ENCODE data around the gene MTG2. TPM values are rescaled to one million over a fixed set of nuclear protein-coding genes. Genes with fewer than 3 reads are reported as not detected.

MTG2 gene
- total RNA-seq, 6 experiments from 2014 or later = 27.0 to 45.6 (median 31.8) TPM

DNA sequence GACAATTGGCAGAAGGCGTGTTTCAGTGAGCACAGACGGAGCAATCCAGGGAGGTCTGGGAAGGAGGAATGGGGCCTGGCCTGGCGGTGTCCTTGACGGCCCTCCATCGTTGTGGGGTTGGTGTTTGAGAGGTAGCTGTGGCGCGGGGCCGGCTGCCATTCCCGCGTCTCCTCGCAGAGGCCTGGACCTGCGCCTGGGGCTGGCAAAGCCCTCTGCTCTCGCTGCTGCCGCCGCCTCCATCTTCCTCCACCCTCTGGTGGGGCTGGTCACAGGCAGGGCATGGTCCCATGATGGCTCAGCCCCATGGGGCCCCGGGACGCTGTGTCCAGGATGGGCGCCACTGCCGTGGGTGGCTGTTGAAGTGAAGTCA lies 63.1 kb downstream of the MTG2 start:
- Histone ChIP-seq H3K27ac (no peak overlapping the region), H3K4me1 (peaks cover 0 to 26% (median 8%) of the 10 kb centered on the region in 4 donors), H3K4me3 (no peak overlapping the region), H3K9me3 (no peaks in the 10 kb centered on the region), H3K27me3 (no peaks in the 10 kb centered on the region), H3K36me3 (no peaks in the 10 kb centered on the region)
- 92% methylated on average over 12 of the region's 19 CpGs for WGBS (ENCODE audit: insufficient coverage, low coverage, low lambda C conversion rate, missing lambda C conversion rate)
- DNase-seq = no peak
- intact Hi-C loops (cut with DNase I) = no loop called here
- TF ChIP-seq, protein P1, sequence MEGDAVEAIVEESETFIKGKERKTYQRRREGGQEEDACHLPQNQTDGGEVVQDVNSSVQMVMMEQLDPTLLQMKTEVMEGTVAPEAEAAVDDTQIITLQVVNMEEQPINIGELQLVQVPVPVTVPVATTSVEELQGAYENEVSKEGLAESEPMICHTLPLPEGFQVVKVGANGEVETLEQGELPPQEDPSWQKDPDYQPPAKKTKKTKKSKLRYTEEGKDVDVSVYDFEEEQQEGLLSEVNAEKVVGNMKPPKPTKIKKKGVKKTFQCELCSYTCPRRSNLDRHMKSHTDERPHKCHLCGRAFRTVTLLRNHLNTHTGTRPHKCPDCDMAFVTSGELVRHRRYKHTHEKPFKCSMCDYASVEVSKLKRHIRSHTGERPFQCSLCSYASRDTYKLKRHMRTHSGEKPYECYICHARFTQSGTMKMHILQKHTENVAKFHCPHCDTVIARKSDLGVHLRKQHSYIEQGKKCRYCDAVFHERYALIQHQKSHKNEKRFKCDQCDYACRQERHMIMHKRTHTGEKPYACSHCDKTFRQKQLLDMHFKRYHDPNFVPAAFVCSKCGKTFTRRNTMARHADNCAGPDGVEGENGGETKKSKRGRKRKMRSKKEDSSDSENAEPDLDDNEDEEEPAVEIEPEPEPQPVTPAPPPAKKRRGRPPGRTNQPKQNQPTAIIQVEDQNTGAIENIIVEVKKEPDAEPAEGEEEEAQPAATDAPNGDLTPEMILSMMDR (IDR thresholded peaks at IDR 0.05) = no peak
- no peak for TF ChIP-seq POLR2A (IDR thresholded peaks at IDR 0.05)
- ATAC-seq = no peak

DNA sequence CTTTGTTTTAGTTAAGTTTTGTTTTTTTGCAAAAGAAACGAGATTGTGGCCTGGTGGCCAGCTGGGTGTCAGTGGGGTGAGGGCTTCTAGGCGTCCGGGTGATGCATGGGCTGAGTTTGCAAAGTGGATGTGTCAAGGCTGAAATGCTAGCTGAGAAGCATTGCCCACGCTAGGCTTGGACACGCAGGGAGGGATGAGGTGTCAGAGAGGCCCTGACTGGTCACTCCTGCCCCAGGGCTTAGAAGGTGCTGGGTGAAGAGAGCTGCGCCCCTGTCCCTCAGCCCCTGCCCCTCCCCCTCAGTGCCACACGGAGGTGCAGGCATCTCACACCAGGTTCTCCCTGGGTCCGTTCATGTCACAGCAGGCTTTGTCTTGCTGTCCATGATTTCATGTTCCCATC lies 63.6 kb downstream of the MTG2 start:
- no peaks in the 10 kb centered on the region for H3K27me3 ChIP-seq
- H3K36me3 ChIP-seq = no peaks in the 10 kb centered on the region
- no peak overlapping the region for H3K4me3 ChIP-seq
- TF ChIP-seq, protein P1 (IDR thresholded peaks at IDR 0.05) = no peak
- no peak for TF ChIP-seq POLR2A (IDR thresholded peaks at IDR 0.05)
- ATAC-seq (peak in 1 of 4 donors; percentile 6), DNase-seq (peak in 1 of 3 donors; percentile 10)
- peaks cover 0 to 26% (median 8%) of the 10 kb centered on the region in 4 donors for H3K4me1 ChIP-seq
- H3K27ac ChIP-seq = no peak overlapping the region
- no peaks in the 10 kb centered on the region for H3K9me3 ChIP-seq
- intact Hi-C loops (cut with DNase I) = no loop called here
- 80% methylated on average over 2 of the region's 8 CpGs for WGBS (ENCODE audit: insufficient coverage, low coverage, low lambda C conversion rate, missing lambda C conversion rate)

DNA sequence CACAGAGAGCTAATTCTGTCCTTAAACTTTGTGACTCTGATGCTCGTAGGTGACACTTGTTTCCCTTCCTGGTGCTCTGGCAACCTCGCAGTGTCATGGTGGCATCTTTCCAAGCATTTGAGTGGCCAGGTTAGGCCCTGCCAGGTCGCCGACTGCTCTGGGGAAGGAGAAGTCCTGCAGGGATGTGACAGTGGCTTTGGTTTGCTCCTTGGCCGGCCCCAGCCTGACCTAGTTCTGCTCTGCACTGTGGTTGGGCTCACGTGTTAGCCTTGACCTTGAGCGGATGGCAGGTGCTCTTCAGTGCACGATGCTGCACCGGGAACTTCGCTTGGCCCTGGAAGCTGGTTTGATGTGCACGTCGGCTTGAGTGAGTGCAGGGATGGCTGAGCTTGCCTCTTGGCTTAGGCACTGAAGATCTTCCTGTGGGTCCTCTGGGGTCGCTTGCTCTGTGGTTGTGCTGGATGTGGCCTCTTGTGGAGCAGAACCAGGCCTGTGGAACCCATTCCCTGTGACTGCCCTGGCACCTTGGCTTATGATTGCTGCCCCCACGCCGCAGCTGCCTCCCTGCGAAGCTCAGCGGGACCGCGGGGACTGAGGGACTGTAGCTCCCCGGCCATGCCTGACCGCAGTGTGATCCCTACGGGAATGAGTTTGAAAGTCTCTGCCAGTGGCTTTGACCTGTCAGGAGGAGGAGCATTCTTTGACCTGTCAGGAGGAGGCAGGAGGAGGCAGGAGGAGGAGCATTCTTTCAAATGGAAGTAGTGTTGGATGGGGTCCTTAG lies 64.2 kb downstream of the MTG2 start:
- H3K4me3 ChIP-seq = no peak overlapping the region
- DNase-seq (peak; percentile 54 to 75 (median 74)), ATAC-seq (peak; percentile 62 to 69 (median 66))
- no peaks in the 10 kb centered on the region for H3K27me3 ChIP-seq
- intact Hi-C loops (cut with DNase I) = no loop called here
- no peaks in the 10 kb centered on the region for H3K36me3 ChIP-seq
- WGBS (ENCODE audit: insufficient coverage, low coverage, low lambda C conversion rate, missing lambda C conversion rate) = 65% methylated on average over 11 of the region's 22 CpGs
- H3K27ac ChIP-seq = no peak overlapping the region
- no peak for TF ChIP-seq POLR2A (IDR thresholded peaks at IDR 0.05)
- TF ChIP-seq, protein P1 (IDR thresholded peaks at IDR 0.05) = no peak
- H3K4me1 ChIP-seq = peaks cover 0 to 26% (median 8%) of the 10 kb centered on the region in 4 donors
- no peaks in the 10 kb centered on the region for H3K9me3 ChIP-seq

DNA sequence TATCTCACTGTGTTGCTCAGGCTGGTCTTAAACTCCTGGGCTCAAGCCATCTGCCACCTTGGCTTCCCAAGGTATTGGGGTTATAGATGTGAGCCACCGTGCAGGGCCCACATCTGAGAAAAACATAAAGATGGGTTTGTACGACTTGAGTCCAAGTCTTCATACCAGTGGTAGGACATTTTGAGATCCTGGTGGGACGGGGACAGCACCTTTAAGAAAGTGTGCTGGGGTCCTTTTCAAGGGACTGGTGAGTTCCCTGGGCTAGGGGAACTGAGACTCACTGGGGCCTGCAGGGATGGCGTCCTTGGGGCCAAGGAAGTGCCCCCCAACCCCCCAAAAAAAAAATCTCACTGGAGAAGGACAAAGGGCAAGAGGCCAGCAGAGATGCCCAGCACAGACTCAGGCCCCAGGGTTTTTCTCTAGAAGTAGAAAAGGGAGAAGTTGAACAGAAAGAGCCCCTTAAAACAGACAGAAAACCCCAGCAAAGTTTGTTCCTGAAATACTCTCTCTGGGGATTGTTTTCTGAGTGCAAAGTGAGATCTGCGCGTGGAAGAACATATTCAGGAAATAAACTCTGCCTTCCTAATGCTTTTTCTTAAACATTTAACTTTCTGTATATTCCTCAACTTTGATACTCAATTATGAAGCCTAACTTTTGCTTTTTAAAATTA lies 66.2 kb downstream of the MTG2 start:
- no peak for DNase-seq
- intact Hi-C loops (cut with DNase I) = no loop called here

More for the DNA sequence above, 66.2 kb downstream of the MTG2 start:
- no peak for TF ChIP-seq POLR2A (IDR thresholded peaks at IDR 0.05)
- TF ChIP-seq, protein P1 (IDR thresholded peaks at IDR 0.05) = no peak
- Histone ChIP-seq H3K27me3 (no peaks in the 10 kb centered on the region), H3K9me3 (no peaks in the 10 kb centered on the region), H3K4me3 (no peak overlapping the region), H3K27ac (no peak overlapping the region), H3K4me1 (peaks cover 0 to 26% (median 8%) of the 10 kb centered on the region in 4 donors), H3K36me3 (no peaks in the 10 kb centered on the region)
- WGBS (ENCODE audit: insufficient coverage, low coverage, low lambda C conversion rate, missing lambda C conversion rate) = 82% methylated on average over 5 of the region's 6 CpGs
- no peak for ATAC-seq
